ENCODE data around the gene TRAF2. TPM values are rescaled to one million over a fixed set of nuclear protein-coding genes. Genes with fewer than 3 reads are reported as not detected.

Gene TRAF2
- total and polyA plus RNA-seq, 2 of the 4 experiments (the other 2 are of a cell fraction): 6.6 to 12.0 TPM

DNA sequence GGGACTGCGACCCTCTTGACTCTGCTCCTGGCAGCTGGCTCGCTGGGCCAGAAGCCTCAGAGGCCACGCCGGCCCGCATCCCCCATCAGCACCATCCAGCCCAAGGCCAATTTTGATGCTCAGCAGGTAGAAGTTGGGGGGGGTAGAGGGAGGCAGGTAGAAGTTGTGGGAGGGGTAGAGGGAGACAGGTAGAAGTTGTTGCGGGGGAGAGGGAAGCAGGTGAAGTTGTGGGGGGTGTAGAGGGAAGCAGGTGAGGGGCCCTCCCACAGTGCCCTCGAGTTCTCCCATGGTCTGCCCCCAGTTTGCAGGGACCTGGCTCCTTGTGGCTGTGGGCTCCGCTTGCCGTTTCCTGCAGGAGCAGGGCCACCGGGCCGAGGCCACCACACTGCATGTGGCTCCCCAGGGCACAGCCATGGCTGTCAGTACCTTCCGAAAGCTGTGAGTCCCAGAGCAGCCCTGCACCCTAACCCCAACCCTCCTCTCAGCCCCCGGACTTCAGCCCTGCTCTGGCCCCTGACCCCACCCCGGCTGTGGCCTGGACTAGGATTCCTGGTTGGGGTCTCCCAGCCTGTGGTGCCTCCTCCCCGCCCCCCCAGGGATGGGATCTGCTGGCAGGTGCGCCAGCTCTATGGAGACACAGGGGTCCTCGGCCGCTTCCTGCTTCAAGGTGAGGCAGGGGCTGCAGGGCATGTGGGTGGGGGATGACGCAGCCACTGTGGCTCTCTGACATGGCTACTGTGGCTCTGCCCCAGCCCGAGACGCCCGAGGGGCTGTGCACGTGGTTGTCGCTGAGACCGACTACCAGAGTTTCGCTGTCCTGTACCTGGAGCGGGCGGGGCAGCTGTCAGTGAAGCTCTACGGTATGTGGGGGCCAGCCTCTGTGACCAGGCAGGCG lies 59.3 kb downstream of the TRAF2 start:
- H3K9me1 ChIP-seq (ENCODE audit: insufficient read depth, low read length): peaks cover 4% of the 10 kb centered on the region
- DNase-seq (no peak), ATAC-seq (ENCODE audit: low read depth) (no peak)
- no peak overlapping the region for H3K56ac ChIP-seq (ENCODE audit: extremely low read depth, insufficient read depth, low read length)
- peaks cover 15% of the 10 kb centered on the region for H4K20me1 ChIP-seq (ENCODE audit: insufficient read depth, low read length)
- H3K36me3 ChIP-seq (ENCODE audit: control insufficient read depth, insufficient read depth, low read length): peaks cover 24% of the 10 kb centered on the region
- peaks cover 0 to 28% of the 10 kb centered on the region in 2 experiments; a peak in 3 of 4 replicates for H3K79me1 ChIP-seq (ENCODE audit: low read depth in 1 of 2, low read length in 2 of 2)
- WGBS, 2 experiments (ENCODE audit: extremely low coverage in 2 of 2, insufficient read length in 1 of 2): 84% methylated on average over 13 of the region's 30 CpGs; no CpG with 5 or more reads in 1 of the 2 experiments
- H3K4me1 ChIP-seq (ENCODE audit: control insufficient read depth, insufficient read depth, low read length): peaks cover 4% of the 10 kb centered on the region
- no peak overlapping the region for H2AFZ ChIP-seq (replicated peaks; ENCODE audit: low read length, poor library complexity)
- peak overlapping the region; percentile 33 for H2AK9ac ChIP-seq (replicated peaks; ENCODE audit: low read depth, low read length, poor library complexity)
- no peak overlapping the region for H3K4ac ChIP-seq (ENCODE audit: low read depth, low read length)
- no peak overlapping the region for H3K4me2 ChIP-seq (ENCODE audit: low read depth, low read length)
- no TSS peak for BruUV-seq (replicated peaks)
- no peak overlapping the region for H3K4me3 ChIP-seq (ENCODE audit: insufficient read depth, low read depth, low read length)
- H2BK15ac ChIP-seq (ENCODE audit: low read depth, low read length): no peak overlapping the region
- H2BK20ac ChIP-seq (ENCODE audit: low read depth, low read length): no peak overlapping the region
- H2AK5ac ChIP-seq (ENCODE audit: low read depth, low read length): no peak overlapping the region
- in situ Hi-C loops (cut with MboI; ENCODE audit: low sequenced_read_pairs) (no loop called here), intact Hi-C loops (cut with micrococcal nuclease) (loop anchor here (2.0 kb wide), 1 partner anchor 97 kb away; the partner anchor contains the start of gene PHPT1), dilution Hi-C loops (cut with HindIII; ENCODE audit: low sequenced_read_pairs, unreplicated experiment) (no loop called here)
- no peak overlapping the region for H2BK5ac ChIP-seq (ENCODE audit: low read depth, low read length, poor library complexity, severe bottlenecking)
- H3K14ac ChIP-seq (replicated peaks; ENCODE audit: low read depth, low read length): no peak overlapping the region
- H3K18ac ChIP-seq (ENCODE audit: low read depth, low read length): no peak overlapping the region
- ChIA-PET CTCF (interaction anchor here (0.7 kb wide), 1 partner anchor 27 kb away, joined by 4 read pairs; no protein-coding TSS in a partner anchor), POLR2A (ENCODE audit: unreplicated experiment) (no interaction called here)
- H3K27ac ChIP-seq (ENCODE audit: insufficient read depth, low read length): no peak overlapping the region
- no peak overlapping the region for H3K23ac ChIP-seq (ENCODE audit: low read depth, low read length)
- H2BK120ac ChIP-seq (ENCODE audit: low read depth, low read length): no peak overlapping the region
- no peaks in the 10 kb centered on the region for H3K27me3 ChIP-seq (ENCODE audit: control insufficient read depth, insufficient read depth, low read length)
- H4K5ac ChIP-seq (ENCODE audit: low read depth, low read length): no peak overlapping the region; the same call in 1 of the 2 replicates
- no peaks in the 10 kb centered on the region for H3K9me3 ChIP-seq (ENCODE audit: control insufficient read depth, insufficient read depth, low read length)
- no peak overlapping the region for H4K91ac ChIP-seq (ENCODE audit: insufficient read depth, low read depth, low read length)
- no peak overlapping the region for H3K9ac ChIP-seq (ENCODE audit: low read depth, low read length)
- no peak overlapping the region; a peak in 1 of 4 replicates for H4K8ac ChIP-seq (ENCODE audit: low read depth in 2 of 2, low read length in 2 of 2)
- no peak for TF ChIP-seq POLR2A (IDR thresholded peaks at IDR 0.05; ENCODE audit: low read depth, low read length)
- TF ChIP-seq SMC3 (IDR thresholded peaks at IDR 0.05; ENCODE audit: low read depth, low read length): no peak
- TF ChIP-seq RCOR1 (IDR thresholded peaks at IDR 0.05; ENCODE audit: insufficient replicate concordance, low read length): no peak
- TF ChIP-seq NFE2L2 (IDR thresholded peaks at IDR 0.05; ENCODE audit: low read depth, low read length): no peak
- TF ChIP-seq CTCF (conservative IDR thresholded peaks at IDR 0.05; ENCODE audit: low read depth, low read length): no peak
- no peak for TF ChIP-seq MAZ (IDR thresholded peaks at IDR 0.05; ENCODE audit: borderline replicate concordance, low read depth, low read length)
- no peak for TF ChIP-seq USF2 (IDR thresholded peaks at IDR 0.05; ENCODE audit: low read depth, low read length)
- TF ChIP-seq RAD21 (IDR thresholded peaks at IDR 0.05; ENCODE audit: low read length): no peak
- no peak for TF ChIP-seq CEBPB (IDR thresholded peaks at IDR 0.05; ENCODE audit: low read depth, low read length)
- no peak for TF ChIP-seq ELK1 (IDR thresholded peaks at IDR 0.05; ENCODE audit: borderline replicate concordance, low read depth, low read length)
- no peak for TF ChIP-seq RFX5 (IDR thresholded peaks at IDR 0.05; ENCODE audit: low read depth, low read length)
- no peak for TF ChIP-seq FOS (IDR thresholded peaks at IDR 0.05; ENCODE audit: low read depth, low read length)
- TF ChIP-seq MXI1 (IDR thresholded peaks at IDR 0.05; ENCODE audit: borderline replicate concordance, low read depth, low read length): no peak
- no peak for TF ChIP-seq CHD1 (IDR thresholded peaks at IDR 0.05; ENCODE audit: low read depth, low read length)
